ENCODE measurements around the gene SGIP1. TPM values are rescaled to one million over a fixed set of nuclear protein-coding genes. Genes with fewer than 3 reads are reported as not detected.

The SGIP1 gene
- total RNA-seq, 2 donors from 2014 or later = 0.59 to 38.4 TPM

DNA sequence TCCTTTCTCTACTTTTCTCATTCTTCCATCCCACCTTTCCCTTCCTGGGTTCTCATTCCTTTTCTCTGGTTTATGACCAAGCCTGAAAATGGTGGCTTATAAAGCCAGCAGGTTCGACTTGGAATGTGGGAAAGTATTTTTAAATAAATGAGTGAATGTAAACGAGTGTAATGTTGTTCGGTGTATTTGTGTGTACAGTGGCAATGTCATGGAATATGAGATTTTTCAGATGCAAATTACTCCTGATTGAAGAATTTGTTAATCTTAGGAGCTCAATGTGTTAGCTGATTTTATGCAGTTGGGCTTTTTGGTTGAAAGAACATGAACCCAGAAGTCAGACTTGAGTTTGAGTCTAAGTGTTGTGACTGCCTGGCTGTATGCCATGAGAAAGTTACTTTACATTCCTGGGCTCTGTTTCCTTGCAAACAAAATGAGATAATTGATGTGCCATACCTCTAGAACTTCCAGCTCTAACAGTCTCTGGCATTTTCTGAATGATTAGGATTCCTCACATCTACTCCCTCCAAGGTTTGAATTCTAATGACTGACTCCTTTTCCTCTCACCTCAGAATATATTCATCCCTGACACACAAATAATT is 6.6 kb downstream of the SGIP1 start:
- H3K4me3 ChIP-seq = no peak overlapping the region
- H3K36me3 ChIP-seq = no peaks in the 10 kb centered on the region
- H3K9me3 ChIP-seq = no peaks in the 10 kb centered on the region
- WGBS = 63% methylated on average over 3 of the region's 3 CpGs
- H3K27ac ChIP-seq = no peak overlapping the region
- intact Hi-C loops (cut with DNase I) = no loop called here
- no peaks in the 10 kb centered on the region for H3K4me1 ChIP-seq (replicated peaks)
- DNase-seq (ENCODE audit: low spot score) = no peak
- H3K27me3 ChIP-seq (replicated peaks; ENCODE audit: insufficient read depth) = no peaks in the 10 kb centered on the region
- TF ChIP-seq CTCF (IDR thresholded peaks at IDR 0.05) = no peak
- TF ChIP-seq POLR2A (IDR thresholded peaks at IDR 0.05) = no peak
- no peak for TF ChIP-seq POLR2AphosphoS5 (IDR thresholded peaks at IDR 0.05)

DNA sequence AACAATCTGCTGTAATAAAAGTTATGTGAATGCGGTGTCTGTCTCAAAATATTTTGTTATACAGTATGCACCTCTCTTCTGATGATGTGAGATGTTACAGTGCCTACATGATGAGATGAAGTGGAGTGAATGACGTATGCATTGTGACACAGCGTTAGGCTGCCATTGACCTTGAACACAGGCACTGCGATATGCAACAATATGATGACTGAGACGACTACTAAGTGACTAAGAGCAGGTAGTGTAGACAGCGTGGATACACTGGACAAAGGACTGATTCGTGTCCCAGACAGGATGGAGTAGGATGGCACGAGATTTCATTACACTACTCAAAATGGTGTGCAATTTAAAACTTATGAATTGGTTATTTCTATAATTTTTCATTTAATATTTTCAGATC is 8.4 kb downstream of the SGIP1 start:
- intact Hi-C loops (cut with DNase I) = no loop called here
- H3K4me1 ChIP-seq (replicated peaks) = no peaks in the 10 kb centered on the region
- no peak for TF ChIP-seq POLR2A (IDR thresholded peaks at IDR 0.05)
- TF ChIP-seq POLR2AphosphoS5 (IDR thresholded peaks at IDR 0.05) = no peak
- TF ChIP-seq CTCF (IDR thresholded peaks at IDR 0.05) = no peak
- no peaks in the 10 kb centered on the region for H3K36me3 ChIP-seq
- no peak for DNase-seq (ENCODE audit: low spot score)
- H3K27ac ChIP-seq = peak overlapping the region in 1 of 2 donors; percentile 41
- no peaks in the 10 kb centered on the region for H3K9me3 ChIP-seq
- no peak overlapping the region for H3K4me3 ChIP-seq
- no peaks in the 10 kb centered on the region for H3K27me3 ChIP-seq (replicated peaks; ENCODE audit: insufficient read depth)
- WGBS = 95% methylated on average over 8 of the region's 8 CpGs

DNA sequence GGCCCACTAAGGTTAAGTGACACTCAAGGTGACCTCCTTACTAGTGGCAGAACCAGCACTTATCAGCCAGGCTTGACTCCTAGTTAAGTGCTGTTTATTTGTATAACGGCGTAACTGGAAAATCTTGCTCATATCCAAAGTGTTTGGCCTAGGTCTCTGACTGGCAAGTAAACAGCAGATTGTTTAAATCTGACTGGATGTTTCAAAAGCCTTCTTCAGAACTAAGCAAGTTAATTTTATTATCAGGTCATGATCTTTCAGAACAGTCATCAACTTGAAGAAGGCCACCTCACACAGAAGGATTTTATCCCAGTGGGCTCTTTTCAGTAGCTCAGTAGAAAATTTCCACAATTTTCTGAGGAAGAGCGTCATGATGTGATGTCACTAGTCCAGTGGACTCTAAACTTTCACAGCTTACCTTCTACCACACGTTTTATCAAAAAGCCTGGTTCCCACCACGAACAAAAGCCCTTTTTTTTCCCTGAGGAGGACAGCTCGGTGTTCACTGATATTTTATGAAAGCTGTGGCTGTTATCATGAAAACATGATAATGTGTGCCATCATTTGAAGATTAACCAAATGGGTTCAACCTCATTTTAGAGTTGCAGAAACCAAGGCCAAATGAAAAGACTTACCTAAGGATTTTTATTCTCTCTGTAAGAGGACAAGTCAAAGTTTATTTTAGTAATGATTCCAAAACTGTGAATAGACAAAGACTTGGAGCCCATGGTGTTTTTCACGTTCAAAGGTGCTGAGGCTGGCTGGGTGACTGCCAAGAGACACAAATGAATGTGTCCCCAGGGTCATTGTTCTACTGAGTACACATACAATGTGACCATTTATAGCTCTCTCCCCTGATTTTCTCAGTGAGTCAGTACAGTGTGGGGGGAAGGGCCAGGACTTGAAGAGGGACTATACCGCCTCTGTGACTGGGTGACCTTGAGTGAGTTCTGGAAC is 9.1 kb downstream of the SGIP1 start:
- H3K27ac ChIP-seq = peak overlapping the region in 1 of 2 donors; percentile 41
- intact Hi-C loops (cut with DNase I) = no loop called here
- no peaks in the 10 kb centered on the region for H3K9me3 ChIP-seq
- peak; percentile 9 for DNase-seq (ENCODE audit: low spot score)
- no peak for TF ChIP-seq POLR2A (IDR thresholded peaks at IDR 0.05)
- no peak for TF ChIP-seq CTCF (IDR thresholded peaks at IDR 0.05)
- peak; percentile 48 for TF ChIP-seq POLR2AphosphoS5 (IDR thresholded peaks at IDR 0.05)
- H3K4me3 ChIP-seq = no peak overlapping the region
- WGBS = 41% methylated on average over 8 of the region's 8 CpGs
- H3K36me3 ChIP-seq = no peaks in the 10 kb centered on the region
- H3K27me3 ChIP-seq (replicated peaks; ENCODE audit: insufficient read depth) = no peaks in the 10 kb centered on the region
- no peaks in the 10 kb centered on the region for H3K4me1 ChIP-seq (replicated peaks)

DNA sequence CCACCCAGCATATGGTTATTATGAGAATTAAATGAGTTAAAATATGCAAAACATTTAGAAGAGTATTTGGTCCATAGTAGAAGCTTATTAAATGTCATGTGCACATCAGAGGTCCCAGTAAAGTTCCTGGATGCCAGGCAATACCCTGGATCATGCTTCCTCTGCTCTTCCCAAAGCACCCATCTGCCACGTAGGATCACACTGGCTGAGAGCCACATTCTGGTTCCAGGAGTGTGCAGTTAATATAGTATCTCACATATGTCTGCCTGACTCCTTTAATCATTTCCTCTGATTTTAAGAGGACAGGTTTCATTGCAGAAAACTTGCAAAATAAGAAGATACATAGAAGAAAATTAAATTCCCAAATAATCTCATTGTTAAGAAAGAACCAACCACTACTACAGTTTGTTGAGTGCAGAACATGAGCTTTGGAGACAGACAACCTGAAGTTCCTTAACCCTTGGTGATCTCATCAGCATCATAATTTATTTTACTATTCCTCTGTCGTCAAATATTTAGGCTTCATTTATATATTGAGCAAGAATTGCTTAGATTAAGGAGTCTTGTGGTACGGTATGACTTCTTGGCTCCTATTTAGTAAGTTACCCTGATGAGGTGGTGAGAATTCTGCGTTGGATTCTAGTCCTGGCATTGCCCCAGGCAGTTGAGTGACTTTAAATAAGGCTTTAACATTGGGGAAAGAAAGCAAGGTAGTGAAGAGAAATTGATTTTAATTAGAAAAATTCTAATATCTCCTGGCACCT is 12.3 kb downstream of the SGIP1 start:
- Histone ChIP-seq H3K36me3 (no peaks in the 10 kb centered on the region), H3K9me3 (no peaks in the 10 kb centered on the region), H3K27me3 (replicated peaks; ENCODE audit: insufficient read depth) (no peaks in the 10 kb centered on the region), H3K27ac (no peak overlapping the region), H3K4me3 (no peak overlapping the region), H3K4me1 (replicated peaks) (no peaks in the 10 kb centered on the region)
- no peak for TF ChIP-seq POLR2A (IDR thresholded peaks at IDR 0.05)
- no peak for TF ChIP-seq POLR2AphosphoS5 (IDR thresholded peaks at IDR 0.05)
- no peak for TF ChIP-seq CTCF (IDR thresholded peaks at IDR 0.05)
- DNase-seq (ENCODE audit: low spot score) = no peak
- intact Hi-C loops (cut with DNase I) = no loop called here
- 73% methylated on average over 4 of the region's 4 CpGs for WGBS

All from prostate gland (tissue), 2 donors.